Mesodermal cell (in vitro differentiated cells): Measurements from ENCODE around the gene AXIN1.
"Not testable (repeated sequence)": the region's sequence is repeated elsewhere in the genome, so short reads cannot be mapped to it uniquely, and the experiment has no call there.

Source experiments
- H3K27ac ChIP-seq: 2 replicates; pipeline ENCODE4 v1.7.0; 2013; ENCODE audit warnings: mild to moderate bottlenecking, low read depth, low read length, moderate library complexity; ENCODE audit not compliant: severe bottlenecking
- H3K36me3 ChIP-seq: 2 replicates; pipeline ENCODE4 v1.7.1; 2013; ENCODE audit warnings: mild to moderate bottlenecking, low read length, moderate library complexity; ENCODE audit not compliant: control insufficient read depth, insufficient read depth
- H3K4me1 ChIP-seq: one replicate; pipeline ENCODE4 v1.7.1; 2013; ENCODE audit warnings: mild to moderate bottlenecking, low read length; ENCODE audit not compliant: insufficient read depth, control insufficient read depth, poor library complexity, severe bottlenecking
- H3K4me3 ChIP-seq: 2 replicates; pipeline ENCODE4 v1.7.0; 2013; ENCODE audit warnings: low read length, control low read depth, mild to moderate bottlenecking; ENCODE audit not compliant: insufficient read depth, poor library complexity, severe bottlenecking; ENCODE audit errors: extremely low read depth
- H3K9me3 ChIP-seq: 2 replicates; pipeline ENCODE4 v1.7.1; 2013; ENCODE audit warnings: mild to moderate bottlenecking, low read length, moderate library complexity; ENCODE audit not compliant: control insufficient read depth
- WGBS, 2 experiments: methylation state at CpG; one replicate each; pipeline ENCODE4 v1.1.5; 2013; ENCODE audit warnings: missing lambda C conversion rate in 2 of 2; ENCODE audit not compliant: insufficient coverage in 2 of 2; 5-methylcytosine and 5-hydroxymethylcytosine counted together

AXIN1 gene

DNA sequence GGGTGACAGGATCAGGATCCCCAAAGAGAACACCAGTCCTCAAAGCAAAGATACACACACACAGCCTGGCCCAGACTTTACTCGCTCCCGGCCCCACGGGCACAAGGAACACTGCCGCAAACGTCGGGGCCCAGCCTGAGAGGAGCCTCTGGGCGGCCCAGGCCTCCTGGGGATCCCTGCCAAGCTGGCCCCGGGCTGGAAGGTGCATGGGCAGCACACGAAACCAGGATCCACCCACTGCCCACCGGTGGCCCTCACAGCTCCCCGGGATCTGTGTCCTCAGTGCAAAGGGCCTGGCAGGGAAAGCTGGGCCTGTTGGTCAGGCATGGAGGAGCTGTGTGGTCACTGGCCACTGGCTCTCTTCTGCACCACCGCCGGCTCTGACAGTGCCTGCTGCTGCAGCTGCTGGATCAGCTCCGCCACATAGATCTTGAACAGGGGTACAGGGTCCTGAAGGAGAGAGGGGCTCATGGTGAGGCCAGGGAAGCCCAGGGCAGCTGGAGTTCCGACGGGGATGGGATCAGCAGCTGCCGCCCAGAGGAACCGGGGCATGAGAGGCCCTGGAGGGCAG is 14.9 kb upstream of the AXIN1 start:
- WGBS, 2 experiments = 93 to 97% methylated on average over 16 to 17 of the region's 18 CpGs
- Histone ChIP-seq H3K27ac (no peak overlapping the region), H3K9me3 (no peaks in the 10 kb centered on the region), H3K4me3 (no peak overlapping the region), H3K4me1 (peaks cover 10% of the 10 kb centered on the region), H3K36me3 (peaks cover 47% of the 10 kb centered on the region)

DNA sequence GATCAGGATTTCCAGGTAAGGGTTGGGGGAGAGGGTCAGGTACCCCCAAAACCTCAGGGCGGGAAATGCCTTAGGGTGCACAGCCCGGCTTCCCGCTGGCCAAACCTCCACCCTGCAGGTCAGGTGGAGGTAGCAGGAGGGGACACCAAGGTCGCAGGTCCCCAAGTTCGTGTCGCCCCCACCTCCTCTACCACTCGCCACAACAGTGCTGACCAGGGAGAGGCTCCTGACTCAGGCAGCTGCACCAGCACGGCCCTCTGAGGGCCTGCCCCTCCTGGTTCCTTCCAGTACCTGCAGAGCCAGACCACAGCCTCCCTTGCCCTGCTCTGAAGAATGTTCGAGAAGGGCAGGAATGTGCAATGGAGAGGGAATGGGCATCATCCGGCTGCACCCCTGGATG is 14.0 kb upstream of the AXIN1 start:
- peaks cover 37% of the 10 kb centered on the region for H3K36me3 ChIP-seq
- no peak overlapping the region for H3K27ac ChIP-seq
- no peak overlapping the region for H3K4me3 ChIP-seq
- H3K9me3 ChIP-seq = no peaks in the 10 kb centered on the region
- H3K4me1 ChIP-seq = peaks cover 10% of the 10 kb centered on the region
- 87 to 90% methylated on average over 8 to 10 of the region's 10 CpGs for WGBS, 2 experiments

DNA sequence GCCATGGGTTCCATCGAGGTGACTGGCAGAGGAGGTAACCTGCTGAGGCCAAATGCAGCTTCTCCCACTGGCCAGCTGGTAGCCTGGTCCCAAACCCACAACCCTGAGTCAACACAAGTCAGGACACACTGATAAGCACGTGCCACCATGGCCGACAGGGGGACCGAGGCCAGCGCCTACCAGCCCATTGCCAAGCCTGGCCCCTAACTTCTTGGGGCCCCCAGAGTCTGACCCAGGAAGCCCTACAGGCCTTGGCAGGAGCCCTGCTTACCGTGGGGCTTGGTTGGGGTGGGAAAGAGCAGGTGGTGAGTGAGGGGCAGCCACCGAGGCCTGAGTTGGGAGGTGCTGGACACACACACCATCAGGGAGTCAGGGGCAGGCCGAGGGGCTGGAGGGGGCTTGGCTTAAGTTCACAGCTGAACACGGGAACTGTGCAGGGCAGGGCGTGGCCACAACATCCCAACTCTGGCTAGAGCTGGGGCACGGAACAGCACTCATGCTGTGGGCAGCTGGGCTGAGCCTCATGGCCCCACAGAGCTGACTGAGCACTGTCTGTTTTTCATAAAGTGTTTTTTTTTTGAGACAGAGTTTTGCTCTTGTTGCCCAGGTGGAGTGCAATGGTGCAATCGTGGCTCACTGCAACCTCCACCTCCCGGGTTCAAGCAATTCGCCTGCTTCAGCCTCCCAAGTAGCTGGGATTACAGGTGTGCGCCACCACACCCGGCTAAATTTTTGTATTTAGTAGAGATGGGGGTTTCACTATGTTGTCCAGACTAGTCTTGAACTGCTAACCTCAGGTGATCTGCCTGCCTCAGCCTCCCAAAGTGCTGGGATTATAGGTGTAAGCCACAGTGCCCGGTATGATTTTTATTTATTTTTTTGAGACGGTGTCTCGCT is 12.3 kb upstream of the AXIN1 start:
- H3K27ac ChIP-seq = no peak overlapping the region
- no peak overlapping the region for H3K4me3 ChIP-seq
- WGBS, 2 experiments = 85 to 87% methylated on average over 17 to 18 of the region's 19 CpGs
- no peaks in the 10 kb centered on the region for H3K9me3 ChIP-seq
- peaks cover 5% of the 10 kb centered on the region for H3K4me1 ChIP-seq
- H3K36me3 ChIP-seq = peaks cover 33% of the 10 kb centered on the region

DNA sequence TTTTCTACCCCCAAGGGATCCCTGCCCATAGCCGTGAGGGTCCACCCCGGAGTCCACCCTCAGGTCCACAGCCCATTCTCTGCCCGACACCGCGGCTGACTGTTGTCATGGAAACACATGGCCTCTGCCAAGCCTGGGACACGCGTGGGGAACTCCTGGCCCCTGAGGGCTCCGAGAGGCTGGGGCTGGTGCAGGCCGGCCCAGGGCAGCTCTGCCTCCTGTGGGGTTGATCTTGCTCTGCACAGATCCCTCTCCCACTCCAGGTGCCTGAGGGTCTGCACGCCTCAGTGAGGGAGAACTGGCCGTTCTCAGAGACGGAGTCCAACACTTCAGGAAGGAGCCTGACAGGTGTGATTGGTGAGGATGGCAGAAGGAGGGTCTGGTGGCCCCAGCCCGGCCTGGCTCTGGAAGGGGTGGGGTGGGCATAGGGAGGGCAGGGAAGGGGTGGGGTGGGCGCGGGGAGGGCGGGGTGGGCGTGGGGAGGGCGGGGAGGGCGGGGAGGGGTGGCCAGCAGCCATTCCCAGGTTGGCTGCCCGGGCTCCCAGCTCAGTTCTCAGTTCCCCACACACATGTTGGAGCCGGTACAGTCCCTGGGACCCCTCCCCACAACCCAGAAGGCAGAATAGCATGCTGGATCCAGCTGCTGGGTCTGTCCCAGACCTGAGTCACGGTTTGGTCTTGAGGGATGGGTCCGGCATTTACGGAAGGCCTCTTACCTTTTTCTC is 11.4 kb upstream of the AXIN1 start:
- 78 to 80% methylated on average over 15 of the region's 24 CpGs for WGBS, 2 experiments
- Histone ChIP-seq H3K27ac (no peak overlapping the region), H3K9me3 (no peaks in the 10 kb centered on the region), H3K4me1 (no peaks in the 10 kb centered on the region), H3K4me3 (no peak overlapping the region), H3K36me3 (peaks cover 29% of the 10 kb centered on the region)

DNA sequence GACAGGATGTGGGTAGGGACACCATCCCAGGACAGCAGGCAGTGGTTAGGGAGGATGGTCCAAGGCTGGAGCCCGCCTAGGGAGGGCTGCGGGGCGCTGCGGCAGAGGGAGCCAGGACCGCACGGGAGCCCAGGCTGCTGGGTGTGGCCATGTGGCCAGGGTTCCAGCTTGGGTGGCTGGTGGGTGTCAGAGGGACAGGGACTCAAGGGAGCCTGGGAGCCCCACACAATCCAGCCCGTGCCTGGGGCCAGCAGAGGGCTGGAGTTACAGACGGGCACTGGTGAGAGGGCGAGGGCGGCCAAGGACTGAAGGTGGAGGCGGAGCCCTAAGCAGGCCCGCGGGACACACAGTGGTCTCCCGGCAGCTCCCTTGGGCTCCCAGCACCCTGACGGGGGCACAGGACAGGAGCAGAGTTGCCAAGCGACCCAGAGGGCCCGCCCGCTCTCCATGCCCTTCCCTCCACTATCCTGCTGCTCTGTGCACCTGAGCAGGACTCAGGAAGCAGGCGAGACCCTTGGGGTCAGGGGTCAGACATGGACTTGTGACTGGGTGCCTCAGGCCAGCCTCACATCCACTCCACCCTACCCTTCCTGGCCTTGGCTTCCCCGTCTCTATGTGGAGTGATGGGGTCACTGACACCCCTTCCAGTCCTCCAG is 10.7 kb upstream of the AXIN1 start:
- Histone ChIP-seq H3K4me1 (no peaks in the 10 kb centered on the region), H3K4me3 (no peak overlapping the region), H3K36me3 (peaks cover 22% of the 10 kb centered on the region), H3K27ac (no peak overlapping the region), H3K9me3 (no peaks in the 10 kb centered on the region)
- WGBS, 2 experiments = 83 to 84% methylated on average over 20 of the region's 20 CpGs

DNA sequence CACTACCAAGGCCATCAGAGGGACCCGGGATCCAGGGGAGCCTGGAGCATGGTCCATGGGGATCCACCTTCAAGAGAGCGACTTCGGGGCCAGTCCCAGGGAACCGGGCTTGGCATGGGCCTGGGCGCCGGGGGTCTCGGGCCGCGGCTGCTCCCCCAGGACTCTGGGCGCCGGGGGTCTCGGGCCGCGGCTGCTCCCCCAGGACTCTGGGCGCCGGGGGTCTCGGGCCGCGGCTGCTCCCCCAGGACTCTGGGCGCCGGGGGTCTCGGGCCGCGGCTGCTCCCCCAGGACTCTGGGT is 10.1 kb upstream of the AXIN1 start:
- H3K4me1 ChIP-seq, H3K9me3 ChIP-seq, H3K27ac ChIP-seq, H3K4me3 ChIP-seq: not testable (repeated sequence)
- 72 to 90% methylated on average over 2 to 8 of the region's 24 CpGs for WGBS, 2 experiments
- H3K36me3 ChIP-seq = peaks cover 16% of the 10 kb centered on the region

DNA sequence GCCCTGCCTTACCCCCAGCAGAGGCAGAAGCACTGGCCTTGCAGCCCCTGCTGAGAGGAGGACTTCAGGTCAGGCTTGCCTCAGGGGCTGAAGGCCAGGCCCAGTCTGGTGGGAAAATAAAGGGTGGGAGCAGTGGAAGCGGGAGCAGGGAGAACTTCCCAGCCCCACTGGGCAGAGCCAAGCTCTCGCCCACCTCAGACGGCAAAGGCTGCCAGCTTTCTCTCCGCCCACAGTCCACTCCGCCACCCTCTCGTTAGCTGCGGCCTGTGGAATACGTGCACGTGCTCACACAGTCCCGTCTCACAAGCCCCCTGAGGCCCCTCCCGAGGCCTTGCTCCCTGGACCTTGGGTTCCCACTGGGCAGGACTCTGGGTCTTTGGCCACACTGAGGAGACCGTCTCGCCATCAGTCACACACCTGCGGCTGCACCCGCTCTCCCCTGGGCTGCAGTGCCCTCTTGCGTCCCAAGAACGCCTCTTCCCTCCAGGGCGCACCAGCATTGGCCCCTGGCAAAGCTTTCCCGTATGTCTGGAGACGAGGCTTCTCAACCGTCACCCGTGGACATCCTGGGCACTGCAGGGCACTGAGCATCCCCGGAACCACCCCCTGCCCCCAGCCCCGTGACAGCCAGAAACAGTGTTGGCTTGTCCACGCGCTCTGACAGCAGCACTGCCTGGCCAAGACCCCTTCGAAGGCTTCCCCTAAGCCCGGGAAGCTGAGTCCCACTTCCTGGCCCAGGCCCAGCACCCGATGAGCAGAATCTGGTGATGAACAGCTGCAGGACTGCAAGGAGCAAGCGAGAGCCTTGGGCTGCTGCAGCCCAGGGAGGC is 9.6 kb upstream of the AXIN1 start:
- WGBS, 2 experiments = 51 to 57% methylated on average over 29 of the region's 30 CpGs
- Histone ChIP-seq H3K36me3 (peaks cover 10% of the 10 kb centered on the region), H3K4me3 (no peak overlapping the region), H3K4me1 (no peaks in the 10 kb centered on the region), H3K9me3 (no peaks in the 10 kb centered on the region), H3K27ac (no peak overlapping the region)

DNA sequence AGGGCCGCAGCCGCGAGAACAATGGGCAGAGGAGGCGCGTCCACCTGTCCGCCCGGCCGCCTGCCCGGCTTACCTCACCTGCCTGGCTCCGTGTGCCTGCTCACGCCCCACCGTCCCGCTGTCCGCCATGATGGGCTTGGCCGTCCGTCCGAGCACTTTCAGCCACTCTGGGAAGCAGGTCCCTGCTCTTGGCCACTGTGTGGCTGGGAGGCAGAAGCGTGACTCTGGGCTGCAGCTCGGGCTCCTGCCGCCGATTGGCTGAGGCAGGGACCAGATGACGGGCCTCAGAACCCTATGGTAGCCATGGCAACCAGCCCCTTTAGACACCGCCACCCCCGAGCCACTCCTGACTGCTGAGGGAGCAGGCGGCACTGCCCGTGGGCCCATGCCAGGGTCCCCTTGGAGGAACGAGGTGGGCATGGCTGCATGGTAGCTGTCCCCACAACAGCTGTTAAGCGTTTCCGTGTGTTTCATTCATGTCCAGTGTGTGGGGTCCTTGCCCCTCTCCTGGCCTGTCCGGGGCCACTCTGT is 8.9 kb upstream of the AXIN1 start:
- WGBS, 2 experiments = 89 to 93% methylated on average over 26 to 29 of the region's 30 CpGs
- no peak overlapping the region for H3K4me3 ChIP-seq

DNA sequence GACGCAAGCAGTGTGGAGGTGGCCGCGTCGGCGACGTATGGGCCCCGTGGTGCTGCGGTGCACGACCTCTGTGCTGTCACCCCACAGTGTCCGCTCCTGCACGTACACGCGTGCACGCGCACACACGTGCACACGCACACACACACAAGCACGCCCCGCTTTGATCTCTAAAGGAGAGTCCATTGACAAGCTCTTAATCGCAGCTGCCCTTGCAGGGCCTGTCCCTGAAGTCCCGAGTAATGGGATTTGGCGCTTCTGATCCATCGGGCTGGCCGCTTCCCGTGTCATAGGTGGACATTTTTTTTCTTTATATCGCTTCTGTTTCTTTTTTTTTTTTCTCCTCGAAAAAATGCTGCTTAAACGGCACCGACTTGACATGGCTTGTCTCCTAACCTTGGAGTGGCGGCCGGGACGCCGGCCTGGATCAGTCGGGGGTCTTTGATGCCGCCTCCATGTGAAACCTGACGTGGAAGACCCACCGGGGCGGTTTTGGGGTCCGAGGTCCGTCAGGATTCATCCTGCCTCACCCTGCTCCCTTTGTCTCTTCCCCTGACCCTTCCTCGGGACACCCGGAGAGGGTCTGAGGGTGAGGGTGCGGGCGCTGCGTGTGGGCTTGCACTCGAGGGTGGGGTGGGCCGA is 8.3 kb upstream of the AXIN1 start:
- Histone ChIP-seq H3K4me3 (no peak overlapping the region), H3K4me1 (no peaks in the 10 kb centered on the region), H3K9me3 (no peaks in the 10 kb centered on the region), H3K27ac (no peak overlapping the region), H3K36me3 (no peaks in the 10 kb centered on the region)
- WGBS, 2 experiments = 95 to 96% methylated on average over 39 to 45 of the region's 47 CpGs

More for the DNA sequence above, 8.9 kb upstream of the AXIN1 start:
- Histone ChIP-seq H3K36me3 (peaks cover 4% of the 10 kb centered on the region), H3K4me1 (no peaks in the 10 kb centered on the region), H3K9me3 (no peaks in the 10 kb centered on the region), H3K27ac (no peak overlapping the region)
